Kidney (tissue), 14 donors: Measurements from ENCODE around the gene MYO15A. TPM values are rescaled to one million over a fixed set of nuclear protein-coding genes. Genes with fewer than 3 reads are reported as not detected.

Experiments used
- DNase-seq, 5 donors: peaks; one replicate each; pipeline ENCODE4 v3.0.0-alpha.2; 2013 to 2020
- FAIRE-seq: peaks from 2 replicates; lab custom pipeline; 2012; peaks lifted over from hg19 to GRCh38; lab: Jason Lieb, UNC
- H3K27ac ChIP-seq, 2 donors: one replicate each; pipeline ENCODE4 v1.7.0; 2013; ENCODE audit warnings: low read depth in 2 of 2, low read length in 2 of 2, inconsistent platforms in 1 of 2
- H3K27me3 ChIP-seq: one replicate; pipeline ENCODE4 v1.7.1; 2013; ENCODE audit warnings: low read length, inconsistent platforms; ENCODE audit not compliant: control insufficient read depth, insufficient read depth
- H3K36me3 ChIP-seq, 3 donors: one replicate each; pipeline versions ENCODE4 v1.7.0 to v1.7.1; 2013; ENCODE audit warnings: low read length in 3 of 3, control low read depth in 1 of 3, inconsistent platforms in 1 of 3; ENCODE audit not compliant: insufficient read depth in 3 of 3, control insufficient read depth in 2 of 3
- H3K4me1 ChIP-seq, 3 donors: one replicate each; pipeline versions ENCODE4 v1.7.0 to v1.7.1; 2013; ENCODE audit warnings: low read length in 3 of 3, inconsistent platforms in 1 of 3, low read depth in 1 of 3; ENCODE audit not compliant: control insufficient read depth in 2 of 3, insufficient read depth in 2 of 3
- H3K4me3 ChIP-seq, 3 donors: one replicate each; pipeline versions ENCODE4 v1.7.0 to v1.8.1; 2013; ENCODE audit warnings: low read length in 3 of 3, control low read depth in 1 of 3, inconsistent platforms in 1 of 3
- H3K9ac ChIP-seq, 3 donors: one replicate each; pipeline versions ENCODE4 v1.7.0 to v1.7.1; 2013; ENCODE audit warnings: low read length in 3 of 3, control low read depth in 1 of 3, inconsistent platforms in 1 of 3
- H3K9me3 ChIP-seq, 3 donors: one replicate each; pipeline versions ENCODE4 v1.7.0 to v1.7.1; 2013; ENCODE audit warnings: low read length in 3 of 3, control low read depth in 1 of 3, inconsistent platforms in 1 of 3; ENCODE audit not compliant: control insufficient read depth in 2 of 3, insufficient read depth in 1 of 3
- CTCF ChIP-seq: IDR thresholded peaks from 3 replicates; pipeline ENCODE4 v1.5.1; 2012; ENCODE audit warnings: mild to moderate bottlenecking, moderate library complexity, borderline replicate concordance; ENCODE audit not compliant: insufficient read depth; ENCODE audit errors: extremely low read depth
- intact Hi-C: fragments of 100-400 bp; cut with DNase I; formaldehyde crosslinking; loops from one replicate; pipeline ENCODE4 v1.11.1; 2022
- polyA plus RNA-seq: library from polyadenylated mRNA; stranded (reverse); fragments of 350-450 nt; fragmentation: Illumina TruSeq; extraction: RNeasy Lipid Tissue Mini Kit (QIAGEN cat#74804); gene quantifications from one replicate; pipeline ENCODE4 v1.2.3, GENCODE V29; 2014; ENCODE audit warnings: low read depth, low replicate concordance; ENCODE audit not compliant: insufficient read depth
- total RNA-seq: library from RNA; stranded (reverse); fragmentation: NEBNext Ultra II Directional; extraction: Animal tissue kit (Norgen Biotek cat#: 25700); gene quantifications from one replicate; pipeline ENCODE4 v1.2.1, GENCODE V29; 2021
- donor health status: control.
- donor health status: control.
- donor health status: control.
- donor health status: control.
- donor health status: control.
- donor health status: DM: yes; HTN: yes; CAD: no.
- donor health status: Normal renal cell carcinoma (clear cell type).

Gene MYO15A
- total and polyA plus RNA-seq, 2 donors from 2014 or later: 0.80 to 1.3 TPM

GRCh38 chr17:18116078-18116477, 7.5 kb downstream of the MYO15A start:
- Histone ChIP-seq H3K9me3 (peaks cover 0 to 3% (median 0%) of the 10 kb centered on the region in 3 donors), H3K4me1 (no peaks in the 10 kb centered on the region), H3K36me3 (no peaks in the 10 kb centered on the region), H3K27me3 (no peaks in the 10 kb centered on the region), H3K9ac (no peak overlapping the region), H3K27ac (no peak overlapping the region), H3K4me3 (no peak overlapping the region)
- no peak for TF ChIP-seq CTCF
- intact Hi-C loops: no loop called here
- no peak for FAIRE-seq
- no peak for DNase-seq

GRCh38 chr17:18117533-18117932, 9.0 kb downstream of the MYO15A start:
- DNase-seq (no peak), FAIRE-seq (no peak)
- H3K4me1 ChIP-seq: no peaks in the 10 kb centered on the region
- H3K27me3 ChIP-seq: no peaks in the 10 kb centered on the region
- H3K4me3 ChIP-seq: no peak overlapping the region
- intact Hi-C loops: no loop called here
- no peaks in the 10 kb centered on the region for H3K36me3 ChIP-seq
- peaks cover 0 to 3% (median 0%) of the 10 kb centered on the region in 3 donors for H3K9me3 ChIP-seq
- H3K27ac ChIP-seq: no peak overlapping the region
- no peak for TF ChIP-seq CTCF
- no peak overlapping the region for H3K9ac ChIP-seq

GRCh38 chr17:18117982-18118975, 9.7 kb downstream of the MYO15A start:
- no peak for TF ChIP-seq CTCF
- no peak overlapping the region for H3K9ac ChIP-seq
- H3K27me3 ChIP-seq: no peaks in the 10 kb centered on the region
- no peak overlapping the region for H3K4me3 ChIP-seq
- DNase-seq (peak in 3 of 5 donors; percentile 64 to 73 (median 68)), FAIRE-seq (no peak)
- no peaks in the 10 kb centered on the region for H3K36me3 ChIP-seq
- peaks cover 0 to 3% (median 0%) of the 10 kb centered on the region in 3 donors for H3K9me3 ChIP-seq
- H3K4me1 ChIP-seq: no peaks in the 10 kb centered on the region
- no peak overlapping the region for H3K27ac ChIP-seq
- intact Hi-C loops: no loop called here
